Transverse colon (tissue), 4 donors: ENCODE data around the gene PKP4. TPM values are rescaled to one million over a fixed set of nuclear protein-coding genes. Genes with fewer than 3 reads are reported as not detected.

ENCODE experiments used
- DNase-seq: peaks from one replicate; pipeline ENCODE4 v3.0.0-alpha.2; 2019
- H3K27ac ChIP-seq, 4 donors: fragments of 200-600 bp; sonication (generic); 2 replicates each; pipeline ENCODE4 v1.5.1; 2016 to 2018; ENCODE audit warnings: inconsistent platforms in 4 of 4
- H3K27me3 ChIP-seq: fragments of 200-600 bp; sonication (generic); 2 replicates; pipeline ENCODE4 v1.5.1; 2017; ENCODE audit warnings: inconsistent platforms
- H3K36me3 ChIP-seq, 4 donors: fragments of 200-600 bp; sonication (generic); 2 replicates each; pipeline ENCODE4 v1.5.1; 2017 to 2019; ENCODE audit warnings: inconsistent platforms in 4 of 4
- H3K4me1 ChIP-seq, 4 donors: fragments of 200-600 bp; sonication (generic); 2 replicates each; pipeline ENCODE4 v1.5.1; 2017 to 2020; ENCODE audit warnings: inconsistent platforms in 4 of 4
- H3K4me3 ChIP-seq, 4 donors: fragments of 200-600 bp; sonication (generic); 1 replicate in 1 of 4; 2 replicates in 3 of 4; pipeline versions ENCODE4 v1.5.1 to v1.6.1; 2017 to 2019; ENCODE audit warnings: inconsistent platforms in 4 of 4
- H3K9me3 ChIP-seq, 2 donors: fragments of 200-600 bp; sonication (generic); 2 replicates each; pipeline ENCODE4 v1.5.1; 2017 to 2019; ENCODE audit warnings: inconsistent platforms in 2 of 2
- CTCF ChIP-seq, 5 experiments: fragments of 200-600 bp in 3 of 5; fragments of 450-650 bp in 2 of 5; sonication (generic) in 3 of 5; IDR thresholded peaks; 1 replicate in 2 of 5; 2 replicates in 3 of 5; pipeline ENCODE4 v1.5.1; 2016 to 2017; ENCODE audit warnings: antibody characterized with exemption in 5 of 5, inconsistent platforms in 3 of 5, mild to moderate bottlenecking in 2 of 5, moderate library complexity in 1 of 5
- EP300 ChIP-seq: sonication (generic); formaldehyde crosslinking; IDR thresholded peaks from one replicate; pipeline ENCODE4 v1.6.1; 2017; ENCODE audit warnings: antibody characterized with exemption, low read depth
- POLR2A ChIP-seq: fragments of 450-650 bp; IDR thresholded peaks from one replicate; pipeline ENCODE4 v1.6.1; 2016; ENCODE audit warnings: antibody characterized with exemption, mild to moderate bottlenecking, moderate library complexity
- POLR2AphosphoS5 ChIP-seq, 3 donors: sonication (generic); formaldehyde crosslinking; IDR thresholded peaks; one replicate each; pipeline ENCODE4 v1.6.1; 2016; ENCODE audit warnings: antibody characterized with exemption in 3 of 3
- WGBS, 2 donors: methylation state at CpG; one replicate each; pipeline ENCODE4 v1.1.5; 2018; ENCODE audit warnings: low coverage in 1 of 2; 5-methylcytosine and 5-hydroxymethylcytosine counted together
- in situ Hi-C, 4 donors: fragments of 200-750 bp; cut with MboI; loops; one replicate each; pipeline versions ENCODE4 v1.15.0 to v1.15.1; 2017; ENCODE audit warnings: low sequenced_read_pairs in 3 of 4, low pct_ligation_motif_present in 1 of 4, low pct_unique_long_range_greater_than_20kb in 1 of 4
- intact Hi-C: fragments of 100-400 bp; cut with DNase I; formaldehyde crosslinking; loops from one replicate; pipeline ENCODE4 v1.15.1; 2023; ENCODE audit warnings: low total_unique reads
- total RNA-seq, 4 donors: library from RNA; depleted of rRNA; stranded (reverse); fragments of >200 nt; gene quantifications; one replicate each; pipeline ENCODE4 v1.1.0, GENCODE V29; 2016

PKP4 gene
- total RNA-seq, 4 donors from 2014 or later: 28.1 to 70.3 (median 58.3) TPM

GRCh38 chr2:158542577-158542976 lies 85.8 kb downstream of the PKP4 start:
- intact Hi-C loops (no loop called here), in situ Hi-C loops (no loop called here)
- DNase-seq: no peak
- Histone ChIP-seq H3K27ac (no peak overlapping the region), H3K36me3 (no peaks in the 10 kb centered on the region), H3K9me3 (no peaks in the 10 kb centered on the region), H3K27me3 (no peaks in the 10 kb centered on the region), H3K4me3 (no peak overlapping the region), H3K4me1 (peaks cover 0 to 16% (median 7%) of the 10 kb centered on the region in 4 donors)
- 93 to 100% methylated on average over 1 of the region's 1 CpG for WGBS, 2 donors
- no peak for TF ChIP-seq CTCF (IDR thresholded peaks at IDR 0.05)
- TF ChIP-seq POLR2A: no peak
- TF ChIP-seq POLR2AphosphoS5 (IDR thresholded peaks at IDR 0.05): no peak
- TF ChIP-seq EP300: no peak

- in situ Hi-C loops (no loop called here), intact Hi-C loops (no loop called here)
- H3K4me3 ChIP-seq: no peak overlapping the region
- no peak for DNase-seq
- H3K4me1 ChIP-seq: peaks cover 0 to 11% (median 5%) of the 10 kb centered on the region in 4 donors
- no peaks in the 10 kb centered on the region for H3K9me3 ChIP-seq
- no peaks in the 10 kb centered on the region for H3K27me3 ChIP-seq
- no peak overlapping the region for H3K27ac ChIP-seq
- no peak for TF ChIP-seq POLR2A
- TF ChIP-seq CTCF (IDR thresholded peaks at IDR 0.05): no peak
- no peak for TF ChIP-seq EP300
- no peak for TF ChIP-seq POLR2AphosphoS5 (IDR thresholded peaks at IDR 0.05)
- no peaks in the 10 kb centered on the region for H3K36me3 ChIP-seq
- 93 to 94% methylated on average over 2 of the region's 2 CpGs for WGBS, 2 donors
These were observed 87.2 kb downstream of the PKP4 start for GRCh38 chr2:158543957-158544356.

- TF ChIP-seq POLR2A: no peak
- no peak for TF ChIP-seq EP300
- TF ChIP-seq CTCF (IDR thresholded peaks at IDR 0.05): no peak
- no peak for TF ChIP-seq POLR2AphosphoS5 (IDR thresholded peaks at IDR 0.05)
- Histone ChIP-seq H3K36me3 (no peaks in the 10 kb centered on the region), H3K27ac (no peak overlapping the region), H3K4me1 (peaks cover 0 to under 1% (median under 1%) of the 10 kb centered on the region in 4 donors), H3K27me3 (no peaks in the 10 kb centered on the region), H3K9me3 (no peaks in the 10 kb centered on the region), H3K4me3 (no peak overlapping the region)
- intact Hi-C loops: no loop called here
- in situ Hi-C loops: no loop called here
- no peak for DNase-seq
- WGBS, 2 donors: 88 to 100% methylated on average over 1 of the region's 1 CpG
These were observed 88.2 kb downstream of the PKP4 start for GRCh38 chr2:158544998-158545397.

GRCh38 chr2:158546412-158547144 lies 89.8 kb downstream of the PKP4 start:
- DNase-seq: no peak
- in situ Hi-C loops (no loop called here), intact Hi-C loops (no loop called here)
- Histone ChIP-seq H3K27me3 (no peaks in the 10 kb centered on the region), H3K27ac (no peak overlapping the region), H3K36me3 (no peaks in the 10 kb centered on the region), H3K9me3 (no peaks in the 10 kb centered on the region), H3K4me1 (no peaks in the 10 kb centered on the region), H3K4me3 (no peak overlapping the region)
- 91% methylated on average over 2 of the region's 2 CpGs for WGBS, 2 donors
- TF ChIP-seq POLR2A (no peak), CTCF (IDR thresholded peaks at IDR 0.05) (no peak), POLR2AphosphoS5 (IDR thresholded peaks at IDR 0.05) (no peak), EP300 (no peak)
